PFSK-1 (cell line): ENCODE measurements around the gene PHF12.

Source experiments
- FOXP2 ChIP-seq: optimal IDR thresholded peaks from 2 replicates; pipeline ENCODE3; 2011; ENCODE audit warnings: borderline replicate concordance, control low read depth, inconsistent platforms; ENCODE audit not compliant: insufficient read depth; ENCODE audit errors: extremely low read length, extremely low read depth
- POLR2AphosphoS5 ChIP-seq: IDR thresholded peaks from 2 replicates; pipeline ENCODE4 v1.6.1; 2012; ENCODE audit warnings: low read depth, mild to moderate bottlenecking, control low read depth, low read length, moderate library complexity
- SIN3A ChIP-seq: IDR thresholded peaks from 2 replicates; pipeline ENCODE4 v1.6.1; 2012; ENCODE audit warnings: mild to moderate bottlenecking, low read length, moderate library complexity, borderline replicate concordance; ENCODE audit not compliant: insufficient read depth
- TAF1 ChIP-seq: IDR thresholded peaks from 2 replicates; pipeline ENCODE4 v1.6.1; 2012; ENCODE audit warnings: low read length, control low read depth, borderline replicate concordance; ENCODE audit not compliant: insufficient read depth
- TF ChIP-seq, protein P1 (sequence below), 2 experiments: IDR thresholded peaks; 2 replicates each; pipeline versions ENCODE4 v1.6.1 to v1.8.0; 2011 to 2012; ENCODE audit warnings: low read depth in 2 of 2, low read length in 2 of 2, control low read depth in 1 of 2, inconsistent platforms in 1 of 2, mild to moderate bottlenecking in 1 of 2, moderate library complexity in 1 of 2; ENCODE audit not compliant: insufficient read depth in 1 of 2

PHF12 gene

GRCh38 chr17:28968914-28969295 lies 17.6 kb upstream of the PHF12 start:
- no peak for TF ChIP-seq FOXP2
- no peak for TF ChIP-seq POLR2AphosphoS5
- TF ChIP-seq SIN3A: no peak
- TF ChIP-seq, protein P1, sequence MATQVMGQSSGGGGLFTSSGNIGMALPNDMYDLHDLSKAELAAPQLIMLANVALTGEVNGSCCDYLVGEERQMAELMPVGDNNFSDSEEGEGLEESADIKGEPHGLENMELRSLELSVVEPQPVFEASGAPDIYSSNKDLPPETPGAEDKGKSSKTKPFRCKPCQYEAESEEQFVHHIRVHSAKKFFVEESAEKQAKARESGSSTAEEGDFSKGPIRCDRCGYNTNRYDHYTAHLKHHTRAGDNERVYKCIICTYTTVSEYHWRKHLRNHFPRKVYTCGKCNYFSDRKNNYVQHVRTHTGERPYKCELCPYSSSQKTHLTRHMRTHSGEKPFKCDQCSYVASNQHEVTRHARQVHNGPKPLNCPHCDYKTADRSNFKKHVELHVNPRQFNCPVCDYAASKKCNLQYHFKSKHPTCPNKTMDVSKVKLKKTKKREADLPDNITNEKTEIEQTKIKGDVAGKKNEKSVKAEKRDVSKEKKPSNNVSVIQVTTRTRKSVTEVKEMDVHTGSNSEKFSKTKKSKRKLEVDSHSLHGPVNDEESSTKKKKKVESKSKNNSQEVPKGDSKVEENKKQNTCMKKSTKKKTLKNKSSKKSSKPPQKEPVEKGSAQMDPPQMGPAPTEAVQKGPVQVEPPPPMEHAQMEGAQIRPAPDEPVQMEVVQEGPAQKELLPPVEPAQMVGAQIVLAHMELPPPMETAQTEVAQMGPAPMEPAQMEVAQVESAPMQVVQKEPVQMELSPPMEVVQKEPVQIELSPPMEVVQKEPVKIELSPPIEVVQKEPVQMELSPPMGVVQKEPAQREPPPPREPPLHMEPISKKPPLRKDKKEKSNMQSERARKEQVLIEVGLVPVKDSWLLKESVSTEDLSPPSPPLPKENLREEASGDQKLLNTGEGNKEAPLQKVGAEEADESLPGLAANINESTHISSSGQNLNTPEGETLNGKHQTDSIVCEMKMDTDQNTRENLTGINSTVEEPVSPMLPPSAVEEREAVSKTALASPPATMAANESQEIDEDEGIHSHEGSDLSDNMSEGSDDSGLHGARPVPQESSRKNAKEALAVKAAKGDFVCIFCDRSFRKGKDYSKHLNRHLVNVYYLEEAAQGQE (IDR thresholded peaks at IDR 0.05; ENCODE audit: insufficient read depth in 1 of 2, low read depth in 2 of 2, low read length in 2 of 2): no peak
- TF ChIP-seq TAF1: no peak

GRCh38 chr17:28968231-28968913 lies 17.1 kb upstream of the PHF12 start:
- TF ChIP-seq TAF1 (no peak), SIN3A (no peak), FOXP2 (no peak), POLR2AphosphoS5 (no peak)
- TF ChIP-seq, protein P1 (IDR thresholded peaks at IDR 0.05; ENCODE audit: insufficient read depth in 1 of 2, low read depth in 2 of 2, low read length in 2 of 2): no peak

GRCh38 chr17:28967221-28968135 lies 16.2 kb upstream of the PHF12 start:
- TF ChIP-seq POLR2AphosphoS5 (no peak), FOXP2 (no peak), TAF1 (no peak), SIN3A (no peak)
- TF ChIP-seq, protein P1 (IDR thresholded peaks at IDR 0.05; ENCODE audit: insufficient read depth in 1 of 2, low read depth in 2 of 2, low read length in 2 of 2): no peak

DNA sequence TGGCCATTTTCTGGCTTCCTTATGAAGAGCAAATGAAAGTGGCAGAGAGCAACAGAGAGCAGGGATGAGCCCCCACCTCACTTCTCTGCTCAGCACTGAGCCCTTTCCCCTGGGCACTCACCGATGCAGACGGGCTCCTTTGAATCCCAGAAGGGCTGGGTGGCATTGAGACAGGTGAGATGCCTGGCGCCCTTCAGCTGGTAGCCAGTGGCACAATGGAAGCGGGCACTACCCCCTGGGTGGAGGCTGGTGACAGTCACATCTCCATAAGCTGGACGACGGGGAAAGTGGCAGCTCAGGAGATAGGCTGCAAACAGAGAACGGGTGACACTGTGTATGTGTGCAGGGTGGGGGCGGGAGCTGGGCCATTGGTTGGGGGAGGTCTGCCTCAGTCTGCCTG lies 12.5 kb upstream of the PHF12 start:
- TF ChIP-seq, protein P1 (IDR thresholded peaks at IDR 0.05; ENCODE audit: insufficient read depth in 1 of 2, low read depth in 2 of 2, low read length in 2 of 2): no peak
- TF ChIP-seq SIN3A (no peak), FOXP2 (no peak), TAF1 (no peak), POLR2AphosphoS5 (no peak)
